Measurements from ENCODE around the gene TFAM.

TFAM gene

GRCh38 chr10:58371473-58371872 is 13.7 kb upstream of the TFAM start:
- H3K4me3 ChIP-seq (ENCODE audit: severe bottlenecking): no peak overlapping the region
- no peak for ATAC-seq (ENCODE audit: low read depth)
- TF ChIP-seq, protein P1, sequence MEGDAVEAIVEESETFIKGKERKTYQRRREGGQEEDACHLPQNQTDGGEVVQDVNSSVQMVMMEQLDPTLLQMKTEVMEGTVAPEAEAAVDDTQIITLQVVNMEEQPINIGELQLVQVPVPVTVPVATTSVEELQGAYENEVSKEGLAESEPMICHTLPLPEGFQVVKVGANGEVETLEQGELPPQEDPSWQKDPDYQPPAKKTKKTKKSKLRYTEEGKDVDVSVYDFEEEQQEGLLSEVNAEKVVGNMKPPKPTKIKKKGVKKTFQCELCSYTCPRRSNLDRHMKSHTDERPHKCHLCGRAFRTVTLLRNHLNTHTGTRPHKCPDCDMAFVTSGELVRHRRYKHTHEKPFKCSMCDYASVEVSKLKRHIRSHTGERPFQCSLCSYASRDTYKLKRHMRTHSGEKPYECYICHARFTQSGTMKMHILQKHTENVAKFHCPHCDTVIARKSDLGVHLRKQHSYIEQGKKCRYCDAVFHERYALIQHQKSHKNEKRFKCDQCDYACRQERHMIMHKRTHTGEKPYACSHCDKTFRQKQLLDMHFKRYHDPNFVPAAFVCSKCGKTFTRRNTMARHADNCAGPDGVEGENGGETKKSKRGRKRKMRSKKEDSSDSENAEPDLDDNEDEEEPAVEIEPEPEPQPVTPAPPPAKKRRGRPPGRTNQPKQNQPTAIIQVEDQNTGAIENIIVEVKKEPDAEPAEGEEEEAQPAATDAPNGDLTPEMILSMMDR (IDR thresholded peaks at IDR 0.05; ENCODE audit: poor library complexity, severe bottlenecking): no peak

DNA sequence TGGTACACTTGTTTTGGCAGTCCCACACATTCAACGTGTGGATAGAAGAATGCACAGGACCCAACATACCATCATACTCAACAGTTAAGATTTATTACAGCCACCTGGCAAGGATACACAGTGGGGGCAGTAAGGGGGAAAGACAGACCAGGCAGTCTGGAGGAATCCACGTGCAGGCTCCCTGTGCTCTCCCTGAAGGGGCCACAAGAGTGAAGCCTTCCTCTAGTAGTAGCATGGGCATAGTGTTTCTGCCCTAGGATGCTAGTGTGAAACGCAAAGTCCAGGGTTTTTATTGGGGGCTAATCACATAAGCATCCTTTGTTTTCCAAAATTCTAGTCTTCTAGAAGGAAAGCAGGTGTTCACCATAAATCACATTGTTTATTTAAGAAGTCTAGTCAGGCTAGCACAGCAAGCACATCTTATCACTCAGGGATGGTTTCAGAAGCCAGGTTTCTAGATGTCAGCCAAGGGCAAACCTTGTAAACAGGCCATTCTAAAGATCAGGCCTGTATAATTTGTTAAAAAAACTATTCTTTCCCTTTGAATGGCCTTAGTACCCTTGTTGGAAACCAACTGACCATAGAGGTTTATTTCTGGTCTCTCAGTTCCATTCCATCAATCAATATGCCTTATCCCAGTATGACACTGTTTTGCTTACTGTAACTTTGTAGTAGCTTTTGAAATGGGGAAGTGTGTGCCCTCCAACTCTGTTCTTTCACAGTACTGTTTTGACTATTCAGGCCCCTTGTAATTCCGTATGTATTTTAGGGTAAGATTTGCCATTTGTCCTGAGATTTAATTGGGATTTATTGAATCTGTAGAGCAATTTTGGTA is 12.4 kb upstream of the TFAM start:
- no peak overlapping the region for H3K4me3 ChIP-seq (ENCODE audit: severe bottlenecking)
- no peak overlapping the region for H3K27ac ChIP-seq (ENCODE audit: poor library complexity, severe bottlenecking)
- DNase-seq (ENCODE audit: low spot score) (no peak), ATAC-seq (ENCODE audit: low read depth) (no peak)
- no peaks in the 10 kb centered on the region; the same call in 1 of the 2 replicates for H3K36me3 ChIP-seq (ENCODE audit: low read depth)
- H3K27me3 ChIP-seq (ENCODE audit: insufficient read depth, poor library complexity, severe bottlenecking): no peaks in the 10 kb centered on the region
- no peaks in the 10 kb centered on the region for H3K9me3 ChIP-seq (ENCODE audit: severe bottlenecking)
- H3K4me1 ChIP-seq (ENCODE audit: insufficient read depth, poor library complexity, severe bottlenecking): no peaks in the 10 kb centered on the region
- TF ChIP-seq, protein P1 (IDR thresholded peaks at IDR 0.05; ENCODE audit: poor library complexity, severe bottlenecking): no peak

More at GRCh38 chr10:58371473-58371872, 13.7 kb upstream of the TFAM start:
- H3K9me3 ChIP-seq (ENCODE audit: severe bottlenecking): no peaks in the 10 kb centered on the region
- no peak for DNase-seq (ENCODE audit: low spot score)
- H3K27ac ChIP-seq (ENCODE audit: poor library complexity, severe bottlenecking): no peak overlapping the region
- H3K27me3 ChIP-seq (ENCODE audit: insufficient read depth, poor library complexity, severe bottlenecking): no peaks in the 10 kb centered on the region
- no peaks in the 10 kb centered on the region for H3K4me1 ChIP-seq (ENCODE audit: insufficient read depth, poor library complexity, severe bottlenecking)
- no peaks in the 10 kb centered on the region; the same call in 1 of the 2 replicates for H3K36me3 ChIP-seq (ENCODE audit: low read depth)

DNA sequence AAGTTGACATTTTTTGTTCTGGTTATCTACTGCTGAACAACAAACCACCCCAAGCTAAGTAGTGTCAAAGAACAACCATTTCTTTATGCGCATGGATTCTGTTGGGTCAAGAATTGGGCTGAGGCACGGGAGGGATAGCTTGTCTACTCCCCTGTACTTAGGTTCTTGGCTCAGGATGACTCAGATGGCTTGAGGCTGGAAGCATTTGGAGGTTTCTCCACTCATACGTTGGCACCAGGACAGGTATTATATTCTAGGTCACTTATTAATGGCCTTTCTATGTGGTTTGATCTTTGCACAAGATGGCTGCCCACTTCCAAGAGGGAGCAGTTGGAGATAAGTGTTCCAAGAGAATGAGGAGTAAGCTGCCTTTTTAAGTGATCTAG is 11.8 kb upstream of the TFAM start:
- ATAC-seq (ENCODE audit: low read depth) (peak; percentile 54; the same call in 2 of the 3 replicates), DNase-seq (ENCODE audit: low spot score) (no peak)
- TF ChIP-seq, protein P1 (IDR thresholded peaks at IDR 0.05; ENCODE audit: poor library complexity, severe bottlenecking): no peak
- H3K4me1 ChIP-seq (ENCODE audit: insufficient read depth, poor library complexity, severe bottlenecking): no peaks in the 10 kb centered on the region
- H3K27me3 ChIP-seq (ENCODE audit: insufficient read depth, poor library complexity, severe bottlenecking): no peaks in the 10 kb centered on the region
- no peaks in the 10 kb centered on the region for H3K9me3 ChIP-seq (ENCODE audit: severe bottlenecking)
- no peaks in the 10 kb centered on the region; the same call in 1 of the 2 replicates for H3K36me3 ChIP-seq (ENCODE audit: low read depth)
- no peak overlapping the region for H3K4me3 ChIP-seq (ENCODE audit: severe bottlenecking)
- H3K27ac ChIP-seq (ENCODE audit: poor library complexity, severe bottlenecking): no peak overlapping the region

DNA sequence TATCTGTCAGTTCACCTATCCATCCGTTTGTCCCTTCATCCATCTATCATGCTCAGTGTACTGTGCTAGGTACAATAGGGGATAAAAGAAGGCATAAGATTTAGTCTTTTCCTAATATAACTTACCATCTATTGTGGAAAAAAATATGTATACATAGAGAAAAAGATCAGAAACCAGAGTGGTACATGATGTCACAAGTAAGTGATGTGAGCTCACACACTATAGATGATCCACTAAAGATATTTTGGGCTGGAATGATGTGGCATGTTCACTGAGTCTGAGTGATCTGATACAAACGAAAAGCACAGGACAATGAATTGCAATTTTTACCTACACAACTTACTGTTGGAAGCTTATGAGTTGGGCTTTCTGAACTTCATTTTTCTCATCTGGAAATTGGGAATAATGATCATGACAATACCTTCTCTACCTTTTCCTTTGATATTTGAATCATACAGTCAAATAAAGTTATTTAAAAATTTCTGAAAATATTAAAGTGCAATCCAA is 2.7 kb upstream of the TFAM start:
- TF ChIP-seq, protein P1 (IDR thresholded peaks at IDR 0.05; ENCODE audit: poor library complexity, severe bottlenecking): no peak
- no peak for ATAC-seq (ENCODE audit: low read depth)
- Histone ChIP-seq H3K36me3 (ENCODE audit: low read depth) (peaks cover 14% of the 10 kb centered on the region), H3K27me3 (ENCODE audit: insufficient read depth, poor library complexity, severe bottlenecking) (no peaks in the 10 kb centered on the region), H3K9me3 (ENCODE audit: severe bottlenecking) (no peaks in the 10 kb centered on the region), H3K4me3 (ENCODE audit: severe bottlenecking) (no peak overlapping the region), H3K4me1 (ENCODE audit: insufficient read depth, poor library complexity, severe bottlenecking) (peaks cover 7% of the 10 kb centered on the region), H3K27ac (ENCODE audit: poor library complexity, severe bottlenecking) (no peak overlapping the region)
- no peak for DNase-seq (ENCODE audit: low spot score)

DNA sequence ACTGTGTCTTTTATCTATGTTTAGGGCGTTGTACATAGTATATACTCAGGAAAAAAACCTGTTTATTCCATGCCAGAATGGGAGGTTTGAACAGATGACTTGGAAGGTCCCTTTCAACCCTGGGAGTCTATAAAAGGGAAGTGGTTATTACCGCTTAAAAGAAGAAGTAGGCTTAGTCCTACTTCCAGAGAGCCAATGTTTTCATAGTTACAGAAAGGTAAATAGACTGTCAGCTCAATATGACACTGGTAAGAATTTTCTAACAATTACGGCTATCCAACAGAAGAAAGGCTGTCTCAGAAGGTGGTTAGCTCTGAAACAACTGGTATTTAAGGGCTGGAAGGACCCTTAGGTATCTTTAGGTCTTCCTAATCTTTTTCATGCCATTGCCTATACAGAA is 1.1 kb upstream of the TFAM start:
- no peak for ATAC-seq (ENCODE audit: low read depth)
- Histone ChIP-seq H3K36me3 (ENCODE audit: low read depth) (peaks cover 29% of the 10 kb centered on the region), H3K27ac (ENCODE audit: poor library complexity, severe bottlenecking) (peak overlapping the region; percentile 57), H3K27me3 (ENCODE audit: insufficient read depth, poor library complexity, severe bottlenecking) (no peaks in the 10 kb centered on the region), H3K4me3 (ENCODE audit: severe bottlenecking) (peak overlapping the region; percentile 73), H3K9me3 (ENCODE audit: severe bottlenecking) (no peaks in the 10 kb centered on the region), H3K4me1 (ENCODE audit: insufficient read depth, poor library complexity, severe bottlenecking) (peaks cover 7% of the 10 kb centered on the region)
- no peak for DNase-seq (ENCODE audit: low spot score)
- TF ChIP-seq, protein P1 (IDR thresholded peaks at IDR 0.05; ENCODE audit: poor library complexity, severe bottlenecking): no peak
